Muscle of leg (tissue), 11 donors: ENCODE results near the gene KCNS1. TPM values are rescaled to one million over a fixed set of nuclear protein-coding genes. Genes with fewer than 3 reads are reported as not detected.

ENCODE experiments used
- DNase-seq: peaks from one replicate; pipeline ENCODE4 v3.0.0; 2013
- H3K27ac ChIP-seq: one replicate; pipeline ENCODE4 v1.5.1; 2013; ENCODE audit warnings: mild to moderate bottlenecking, low read length, control low read depth
- H3K27me3 ChIP-seq: one replicate; pipeline ENCODE4 v1.6.1; 2013; ENCODE audit warnings: low read length; ENCODE audit not compliant: control insufficient read depth, insufficient read depth
- H3K36me3 ChIP-seq: one replicate; pipeline ENCODE4 v1.6.1; 2013; ENCODE audit warnings: low read length; ENCODE audit not compliant: control insufficient read depth, insufficient read depth
- H3K4me1 ChIP-seq: one replicate; pipeline ENCODE4 v1.6.1; 2013; ENCODE audit warnings: low read length; ENCODE audit not compliant: control insufficient read depth, insufficient read depth
- H3K4me3 ChIP-seq: one replicate; pipeline ENCODE4 v1.5.1; 2013; ENCODE audit warnings: low read length, control low read depth
- H3K9me3 ChIP-seq: replicated peaks from 2 replicates; pipeline ENCODE4 v1.6.1; 2013; ENCODE audit warnings: low read depth, low read length; ENCODE audit not compliant: control insufficient read depth
- WGBS: methylation state at CpG from one replicate; pipeline ENCODE4 v1.1.5; 2013; ENCODE audit warnings: missing lambda C conversion rate; ENCODE audit not compliant: insufficient coverage; 5-methylcytosine and 5-hydroxymethylcytosine counted together
- polyA plus RNA-seq, 8 donors: library from polyadenylated mRNA; unstranded; fragments of 120-200 nt; gene quantifications; one replicate each; pipeline versions ENCODE4 v1.2.1 to v1.2.3, GENCODE V29; 2013; ENCODE audit warnings: inconsistent platforms in 1 of 8, low replicate concordance in 1 of 8; ENCODE audit not compliant: insufficient read length in 8 of 8, insufficient read depth in 1 of 8
- total RNA-seq: library from RNA; stranded (reverse); fragments of 120-200 nt; gene quantifications from one replicate; pipeline ENCODE4 v1.2.4, GENCODE V29; 2013

The KCNS1 gene
- total and polyA plus RNA-seq, 9 donors = 0.04 to 0.17 (median 0.09) TPM

- Histone ChIP-seq H3K27me3 (peaks cover 15% of the 10 kb centered on the region), H3K4me3 (no peak overlapping the region), H3K36me3 (no peaks in the 10 kb centered on the region), H3K4me1 (no peaks in the 10 kb centered on the region), H3K9me3 (no peaks in the 10 kb centered on the region), H3K27ac (no peak overlapping the region)
- DNase-seq = no peak
- no CpG with 5 or more reads among the region's 2 CpGs for WGBS
Observed at GRCh38 chr20:45119556-45120266, 18.8 kb upstream of the KCNS1 start.

- Histone ChIP-seq H3K4me3 (no peak overlapping the region), H3K4me1 (no peaks in the 10 kb centered on the region), H3K27me3 (peaks cover 15% of the 10 kb centered on the region), H3K27ac (no peak overlapping the region), H3K9me3 (no peaks in the 10 kb centered on the region), H3K36me3 (no peaks in the 10 kb centered on the region)
- no peak for DNase-seq
- no CpG with 5 or more reads among the region's 2 CpGs for WGBS
Observed at GRCh38 chr20:45118028-45118427, 17.1 kb upstream of the KCNS1 start.

- WGBS = 76% methylated on average over 3 of the region's 4 CpGs
- DNase-seq = no peak
- H3K27me3 ChIP-seq = peaks cover 15% of the 10 kb centered on the region
Observed at GRCh38 chr20:45117581-45117980, 16.7 kb upstream of the KCNS1 start.

GRCh38 chr20:45115829-45116228 is 14.9 kb upstream of the KCNS1 start:
- no CpG with 5 or more reads among the region's 4 CpGs for WGBS
- peaks cover 15% of the 10 kb centered on the region for H3K27me3 ChIP-seq

More at GRCh38 chr20:45117581-45117980, 16.7 kb upstream of the KCNS1 start:
- no peaks in the 10 kb centered on the region for H3K4me1 ChIP-seq
- H3K36me3 ChIP-seq = no peaks in the 10 kb centered on the region
- H3K4me3 ChIP-seq = no peak overlapping the region
- H3K9me3 ChIP-seq = no peaks in the 10 kb centered on the region
- no peak overlapping the region for H3K27ac ChIP-seq

GRCh38 chr20:45115386-45115774 is 14.5 kb upstream of the KCNS1 start:
- 50% methylated on average over 2 of the region's 3 CpGs for WGBS
- H3K4me3 ChIP-seq = no peak overlapping the region
- no peak for DNase-seq
- no peaks in the 10 kb centered on the region for H3K36me3 ChIP-seq
- H3K27ac ChIP-seq = no peak overlapping the region
- H3K4me1 ChIP-seq = no peaks in the 10 kb centered on the region
- H3K9me3 ChIP-seq = no peaks in the 10 kb centered on the region
- peaks cover 15% of the 10 kb centered on the region for H3K27me3 ChIP-seq

More at GRCh38 chr20:45115829-45116228, 14.9 kb upstream of the KCNS1 start:
- H3K9me3 ChIP-seq = no peaks in the 10 kb centered on the region
- no peaks in the 10 kb centered on the region for H3K36me3 ChIP-seq
- no peaks in the 10 kb centered on the region for H3K4me1 ChIP-seq
- DNase-seq = no peak
- H3K4me3 ChIP-seq = no peak overlapping the region
- H3K27ac ChIP-seq = no peak overlapping the region

- peaks cover 15% of the 10 kb centered on the region for H3K27me3 ChIP-seq
- WGBS = 38% methylated on average over 13 of the region's 16 CpGs
- H3K4me1 ChIP-seq = no peaks in the 10 kb centered on the region
- no peak within 1 kb of the TSS for H3K27ac ChIP-seq
- no peak for DNase-seq
- no peak within 1 kb of the TSS for H3K4me3 ChIP-seq
- H3K9me3 ChIP-seq = no peaks in the 10 kb centered on the region
- H3K36me3 ChIP-seq = no peaks in the 10 kb centered on the region
Observed at GRCh38 chr20:45114465-45115385, 13.8 kb upstream of the KCNS1 start, which contains the start of gene WFDC5. WFDC5 (minus strand) TSS chr20:45115174; CDS start chr20:45115083, 91 bp downstream.

- Histone ChIP-seq H3K4me1 (no peaks in the 10 kb centered on the region), H3K9me3 (no peaks in the 10 kb centered on the region), H3K4me3 (no peak overlapping the region), H3K27ac (no peak overlapping the region), H3K36me3 (no peaks in the 10 kb centered on the region), H3K27me3 (peaks cover 13% of the 10 kb centered on the region)
- 100% methylated on average over 1 of the region's 3 CpGs for WGBS
- DNase-seq = no peak
Observed at GRCh38 chr20:45113865-45114264, 12.9 kb upstream of the KCNS1 start.

GRCh38 chr20:45112754-45113153 is 11.8 kb upstream of the KCNS1 start:
- no peak for DNase-seq
- Histone ChIP-seq H3K4me1 (no peaks in the 10 kb centered on the region), H3K36me3 (no peaks in the 10 kb centered on the region), H3K4me3 (no peak overlapping the region), H3K27me3 (peaks cover 13% of the 10 kb centered on the region), H3K9me3 (no peaks in the 10 kb centered on the region), H3K27ac (no peak overlapping the region)

GRCh38 chr20:45111799-45112471 is 11.0 kb upstream of the KCNS1 start:
- no peak overlapping the region for H3K27ac ChIP-seq
- no peak for DNase-seq
- 40% methylated on average over 15 of the region's 17 CpGs for WGBS
- H3K36me3 ChIP-seq = no peaks in the 10 kb centered on the region
- H3K27me3 ChIP-seq = peaks cover 13% of the 10 kb centered on the region
- no peaks in the 10 kb centered on the region for H3K4me1 ChIP-seq
- no peaks in the 10 kb centered on the region for H3K9me3 ChIP-seq
- H3K4me3 ChIP-seq = no peak overlapping the region

GRCh38 chr20:45111285-45111684 is 10.4 kb upstream of the KCNS1 start:
- H3K4me1 ChIP-seq = no peaks in the 10 kb centered on the region
- no peaks in the 10 kb centered on the region for H3K36me3 ChIP-seq
- H3K27me3 ChIP-seq = peaks cover 13% of the 10 kb centered on the region
- no peak for DNase-seq
- H3K9me3 ChIP-seq = no peaks in the 10 kb centered on the region
- H3K4me3 ChIP-seq = no peak overlapping the region
- H3K27ac ChIP-seq = no peak overlapping the region
- 55% methylated on average over 10 of the region's 11 CpGs for WGBS
